Neural cell (in vitro differentiated cells): ENCODE data around the gene LCLAT1. TPM values are rescaled to one million over a fixed set of nuclear protein-coding genes. Genes with fewer than 3 reads are reported as not detected.

Source experiments
- H2AFZ ChIP-seq: fragments of 200-600, 300-800 bp; sonication (generic), shearing (Covaris generic); 2 replicates; pipeline ENCODE4 v1.6.0; 2014; ENCODE audit warnings: low read depth, mild to moderate bottlenecking, antibody characterized with exemption, low read length, moderate library complexity
- H3F3A ChIP-seq: fragments of 200-600 bp; shearing (Covaris generic); 2 replicates; pipeline ENCODE4 v1.6.1; 2016; ENCODE audit warnings: mild to moderate bottlenecking, moderate library complexity, mixed read lengths, antibody characterized with exemption, low read length; ENCODE audit not compliant: insufficient read depth, poor library complexity, severe bottlenecking
- H3K27ac ChIP-seq: fragments of 200-600, 300-800 bp; sonication (generic), shearing (Covaris generic); 2 replicates; pipeline ENCODE4 v1.5.1; 2014; ENCODE audit warnings: mild to moderate bottlenecking, low read length, moderate library complexity
- H3K27me3 ChIP-seq: fragments of 300-800, 200-600 bp; sonication (generic), shearing (Covaris generic); 2 replicates; pipeline ENCODE4 v1.6.0; 2014; ENCODE audit warnings: mild to moderate bottlenecking, low read depth, low read length, moderate library complexity; ENCODE audit not compliant: insufficient read depth
- H3K36me3 ChIP-seq: fragments of 300-800, 200-600 bp; sonication (generic), shearing (Covaris generic); 2 replicates; pipeline ENCODE4 v1.5.1; 2014; ENCODE audit warnings: mild to moderate bottlenecking, antibody characterized with exemption, low read length, moderate library complexity; ENCODE audit not compliant: insufficient read depth
- H3K4me2 ChIP-seq: fragments of 300-800, 200-600 bp; sonication (generic), shearing (Covaris generic); 2 replicates; pipeline ENCODE4 v1.6.0; 2014; ENCODE audit warnings: mild to moderate bottlenecking, low read length
- H3K4me3 ChIP-seq: fragments of 300-800, 200-600 bp; sonication (generic), shearing (Covaris generic); 2 replicates; pipeline ENCODE4 v1.5.1; 2014; ENCODE audit warnings: mild to moderate bottlenecking, low read length, moderate library complexity
- H3K79me2 ChIP-seq: fragments of 200-600 bp; shearing (Covaris generic); replicated peaks from 2 replicates; pipeline ENCODE4 v1.6.0; 2014; ENCODE audit warnings: mild to moderate bottlenecking, low read length, moderate library complexity; ENCODE audit not compliant: insufficient read depth
- H3K9ac ChIP-seq: fragments of 300-800, 200-600 bp; sonication (generic), shearing (Covaris generic); 2 replicates; pipeline ENCODE4 v1.6.1; 2016; ENCODE audit warnings: mild to moderate bottlenecking, low read length, mixed read lengths
- H3K9me2 ChIP-seq: fragments of 200-600 bp; shearing (Covaris generic); 2 replicates; pipeline ENCODE4 v1.6.1; 2016; ENCODE audit warnings: mild to moderate bottlenecking, low read length, mixed read lengths; ENCODE audit not compliant: insufficient read depth
- H3K9me3 ChIP-seq: fragments of 200-600, 300-800 bp; sonication (generic), shearing (Covaris generic); 2 replicates; pipeline ENCODE4 v1.6.1; 2016; ENCODE audit warnings: mild to moderate bottlenecking, mixed run types, low read length, moderate library complexity, mixed read lengths
- H4K20me1 ChIP-seq: fragments of 200-600 bp; shearing (Covaris generic); 2 replicates; pipeline ENCODE4 v1.6.1; 2016; ENCODE audit warnings: mild to moderate bottlenecking, mixed run types; ENCODE audit not compliant: insufficient read depth
- CTCF ChIP-seq: fragments of 450-650 bp; IDR thresholded peaks from 2 replicates; pipeline ENCODE4 v1.5.1; 2014; ENCODE audit warnings: antibody characterized with exemption, mild to moderate bottlenecking, moderate library complexity; ENCODE audit not compliant: poor library complexity, severe bottlenecking
- EP300 ChIP-seq: fragments of 450-650 bp; conservative IDR thresholded peaks from 2 replicates; pipeline ENCODE4 v1.6.1; 2014; ENCODE audit warnings: antibody characterized with exemption, mild to moderate bottlenecking, moderate library complexity; ENCODE audit not compliant: poor library complexity, severe bottlenecking
- EZH2 ChIP-seq: fragments of 200-600, 300-800 bp; shearing (Covaris generic), sonication (generic); IDR thresholded peaks from 2 replicates; pipeline ENCODE4 v1.6.1; 2014; ENCODE audit warnings: antibody characterized with exemption, low read length, borderline replicate concordance, mild to moderate bottlenecking; ENCODE audit not compliant: insufficient read depth, poor library complexity, severe bottlenecking
- MXI1 ChIP-seq: fragments of 450-650 bp; conservative IDR thresholded peaks from 2 replicates; pipeline ENCODE4 v1.6.1; 2014; ENCODE audit warnings: antibody characterized with exemption, mild to moderate bottlenecking; ENCODE audit not compliant: poor library complexity, severe bottlenecking
- POLR2AphosphoS5 ChIP-seq: IDR thresholded peaks from 2 replicates; pipeline ENCODE4 v1.6.1; 2012
- RAD21 ChIP-seq: fragments of 450-650 bp; conservative IDR thresholded peaks from 2 replicates; pipeline ENCODE4 v1.6.1; 2014; ENCODE audit warnings: antibody characterized with exemption, mild to moderate bottlenecking, moderate library complexity
- REST ChIP-seq: IDR thresholded peaks from 2 replicates; pipeline ENCODE4 v1.6.1; 2012; ENCODE audit warnings: borderline replicate concordance
- SMC3 ChIP-seq: fragments of 450-650 bp; conservative IDR thresholded peaks from 2 replicates; pipeline ENCODE4 v1.6.1; 2014; ENCODE audit warnings: antibody characterized with exemption, mild to moderate bottlenecking, moderate library complexity; ENCODE audit not compliant: poor library complexity
- TAF1 ChIP-seq: IDR thresholded peaks from 2 replicates; pipeline ENCODE4 v1.6.1; 2012; ENCODE audit warnings: low read depth
- polyA plus RNA-seq: library from polyadenylated mRNA; depleted of rRNA; stranded (reverse); fragments of >200 nt; gene quantifications from 2 replicates; pipeline ENCODE4 v1.2.3, GENCODE V29; 2014

LCLAT1 gene
- polyA plus RNA-seq, 1 donor from 2014 or later, result 5.8 TPM

GRCh38 chr2:30664761-30665358 is 217.8 kb downstream of the LCLAT1 start:
- H2AFZ ChIP-seq, result no peak overlapping the region
- no peak overlapping the region for H3K9ac ChIP-seq

GRCh38 chr2:30665761-30666265 is 218.8 kb downstream of the LCLAT1 start:
- Histone ChIP-seq H3K36me3 (no peaks in the 10 kb centered on the region), H3K4me3 (no peak overlapping the region), H4K20me1 (no peaks in the 10 kb centered on the region), H3K27ac (no peak overlapping the region), H3K27me3 (no peaks in the 10 kb centered on the region), H3K79me2 (no peaks in the 10 kb centered on the region), H3K4me2 (no peak overlapping the region), H3K9me2 (no peaks in the 10 kb centered on the region), H3K9ac (no peak overlapping the region), H2AFZ (no peak overlapping the region), H3K9me3 (no peaks in the 10 kb centered on the region), H3F3A (no peaks in the 10 kb centered on the region)
- no peak for TF ChIP-seq SMC3
- no peak for TF ChIP-seq EP300
- TF ChIP-seq REST, result no peak
- TF ChIP-seq MXI1, result no peak
- TF ChIP-seq TAF1, result no peak
- TF ChIP-seq EZH2, result no peak
- no peak for TF ChIP-seq RAD21
- TF ChIP-seq POLR2AphosphoS5, result no peak

More at GRCh38 chr2:30664761-30665358, 217.8 kb downstream of the LCLAT1 start:
- H3K4me3 ChIP-seq, result no peak overlapping the region
- no peaks in the 10 kb centered on the region for H3K79me2 ChIP-seq
- H3K9me3 ChIP-seq, result no peaks in the 10 kb centered on the region
- no peaks in the 10 kb centered on the region for H4K20me1 ChIP-seq
- H3F3A ChIP-seq, result no peaks in the 10 kb centered on the region
- H3K27ac ChIP-seq, result no peak overlapping the region
- TF ChIP-seq POLR2AphosphoS5 (no peak), REST (no peak), TAF1 (no peak), SMC3 (no peak), CTCF (no peak), EP300 (no peak), MXI1 (no peak), EZH2 (no peak), RAD21 (no peak)
- H3K27me3 ChIP-seq, result no peaks in the 10 kb centered on the region
- no peaks in the 10 kb centered on the region for H3K36me3 ChIP-seq
- H3K9me2 ChIP-seq, result no peaks in the 10 kb centered on the region
- no peak overlapping the region for H3K4me2 ChIP-seq
